Endothelial cell of umbilical vein (primary cell): ENCODE data around the gene FLNB. TPM values are rescaled to one million over a fixed set of nuclear protein-coding genes. Genes with fewer than 3 reads are reported as not detected.

Experiments
- BruUV-seq: library from RNA; stranded (reverse); fragments of 400-500 nt; replicated peaks from 2 replicates; lab custom pipeline; 2021; lab: Mats Ljungman, UMichigan
- CTCF ChIA-PET: fragments of 300-600, 350-600 bp; sonication (Branson Sonifier 250); formaldehyde crosslinking; loops from one replicate; lab custom pipeline; 2021; ENCODE audit warnings: antibody characterized with exemption, inconsistent platforms; lab: Charles Lee
- POLR2A ChIA-PET: fragments of 300-600, 350-600 bp; sonication (Branson Sonifier 250); formaldehyde crosslinking; loops from one replicate; lab custom pipeline; 2021; ENCODE audit warnings: antibody characterized with exemption, inconsistent platforms; lab: Charles Lee
- DNase-seq: peaks from one replicate; pipeline ENCODE4 v3.0.0-alpha.2; 2011; ENCODE audit warnings: low read depth, low spot score
- FAIRE-seq: peaks from 2 replicates; lab custom pipeline; 2011; peaks lifted over from hg19 to GRCh38; lab: Jason Lieb, UNC
- H2AFZ ChIP-seq: 2 replicates; pipeline ENCODE4 v1.6.0; 2012; ENCODE audit warnings: low read depth, low read length, control low read depth, inconsistent platforms
- H3K27ac ChIP-seq: 2 replicates; pipeline ENCODE4 v1.5.1; 2011; ENCODE audit warnings: low read depth, mild to moderate bottlenecking, control low read depth, low read length, moderate library complexity; ENCODE audit not compliant: insufficient read depth
- H3K27me3 ChIP-seq, 2 experiments: 2 replicates each; pipeline versions ENCODE4 v1.6.0 to v1.6.1; 2011; ENCODE audit warnings: low read length in 2 of 2, mixed read lengths in 1 of 2; ENCODE audit not compliant: control insufficient read depth in 2 of 2, insufficient read depth in 2 of 2
- H3K36me3 ChIP-seq, 2 experiments: 2 replicates in 1 of 2; 3 replicates in 1 of 2; pipeline ENCODE4 v1.5.1; 2011; ENCODE audit warnings: low read length in 2 of 2, mild to moderate bottlenecking in 1 of 2, moderate library complexity in 1 of 2; ENCODE audit not compliant: control insufficient read depth in 2 of 2, insufficient read depth in 2 of 2; ENCODE audit errors: extremely low read depth in 1 of 2
- H3K4me1 ChIP-seq: 3 replicates; pipeline ENCODE4 v1.5.1; 2011; ENCODE audit warnings: mild to moderate bottlenecking, low read length; ENCODE audit not compliant: control insufficient read depth, insufficient read depth; ENCODE audit errors: extremely low read depth
- H3K4me2 ChIP-seq: 2 replicates; pipeline ENCODE4 v1.6.1; 2011; ENCODE audit warnings: low read length, control low read depth, mixed read lengths; ENCODE audit not compliant: insufficient read depth
- H3K4me3 ChIP-seq, 3 experiments: fragments of 200-600 bp in 1 of 3; sonication (generic), shearing (Covaris generic) in 1 of 3; replicated peaks in 1 of 3; 2 replicates each; pipeline ENCODE4 v1.5.1; 2011 to 2016; ENCODE audit warnings: control low read depth in 3 of 3, low read length in 3 of 3, mild to moderate bottlenecking in 2 of 3, inconsistent platforms in 1 of 3, low read depth in 1 of 3, moderate library complexity in 1 of 3; ENCODE audit not compliant: insufficient read depth in 1 of 3
- H3K79me2 ChIP-seq: 2 replicates; pipeline ENCODE4 v1.6.0; 2012; ENCODE audit warnings: low read length, inconsistent platforms; ENCODE audit not compliant: control insufficient read depth, insufficient read depth
- H3K9ac ChIP-seq: replicated peaks from 2 replicates; pipeline ENCODE3; 2011; ENCODE audit warnings: low read length, control low read depth; ENCODE audit not compliant: insufficient read depth; ENCODE audit errors: extremely low read depth
- H3K9me1 ChIP-seq: replicated peaks from 3 replicates; pipeline ENCODE4 v1.6.0; 2011; ENCODE audit warnings: mild to moderate bottlenecking, low read length; ENCODE audit not compliant: control insufficient read depth, insufficient read depth; ENCODE audit errors: extremely low read depth
- H3K9me3 ChIP-seq: replicated peaks from 2 replicates; pipeline ENCODE4 v1.5.1; 2012; ENCODE audit warnings: low read length, inconsistent platforms; ENCODE audit not compliant: control insufficient read depth, insufficient read depth
- H4K20me1 ChIP-seq: replicated peaks from 2 replicates; pipeline ENCODE3; 2011; ENCODE audit warnings: mild to moderate bottlenecking, low read length; ENCODE audit not compliant: control insufficient read depth, insufficient read depth; ENCODE audit errors: extremely low read depth
- CTCF ChIP-seq, 2 donors: IDR thresholded peaks; 1 replicate in 1 of 2; 2 replicates in 1 of 2; pipeline ENCODE4 v1.5.1; 2011; ENCODE audit warnings: low read length in 2 of 2, mild to moderate bottlenecking in 2 of 2, moderate library complexity in 2 of 2, control low read depth in 1 of 2, inconsistent platforms in 1 of 2, low read depth in 1 of 2; ENCODE audit not compliant: insufficient read depth in 1 of 2; ENCODE audit errors: extremely low read depth in 1 of 2
- EZH2 ChIP-seq: IDR thresholded peaks from 2 replicates; pipeline ENCODE4 v1.6.1; 2012; ENCODE audit warnings: borderline replicate concordance, low read depth, mild to moderate bottlenecking, moderate library complexity, low read length, inconsistent platforms; ENCODE audit not compliant: severe bottlenecking
- FOS ChIP-seq: IDR thresholded peaks from 2 replicates; pipeline ENCODE4 v1.6.1; 2011; ENCODE audit warnings: mild to moderate bottlenecking, low read length, moderate library complexity, borderline replicate concordance; ENCODE audit not compliant: insufficient read depth
- GATA2 ChIP-seq: IDR thresholded peaks from 2 replicates; pipeline ENCODE4 v1.7.0; 2011; ENCODE audit warnings: low read depth, mild to moderate bottlenecking, moderate library complexity, mixed read lengths, low read length; ENCODE audit not compliant: insufficient read length, insufficient read depth
- JUN ChIP-seq: IDR thresholded peaks from 2 replicates; pipeline ENCODE4 v1.6.1; 2011; ENCODE audit warnings: borderline replicate concordance, low read depth; ENCODE audit not compliant: insufficient read length, insufficient read depth
- MYC ChIP-seq: IDR thresholded peaks from one replicate; pipeline ENCODE4 v1.6.1; 2011; ENCODE audit warnings: mild to moderate bottlenecking, low read depth, low read length
- POLR2A ChIP-seq: IDR thresholded peaks from 2 replicates; pipeline ENCODE4 v1.6.1; 2012; ENCODE audit warnings: low read depth, mild to moderate bottlenecking, control low read depth, low read length
- POLR2AphosphoS5 ChIP-seq: IDR thresholded peaks from 2 replicates; pipeline ENCODE4 v1.6.1; 2012; ENCODE audit warnings: low read depth, mild to moderate bottlenecking, control low read depth, low read length, moderate library complexity; ENCODE audit not compliant: insufficient read depth
- dilution Hi-C: fragments of 300-500 bp; cut with MboI; formaldehyde crosslinking; loops from one replicate; pipeline ENCODE4 v1.15.0; 2019; ENCODE audit warnings: low sequenced_read_pairs; ENCODE audit not compliant: extremely low pct_ligation_motif_present
- intact Hi-C: fragments of 100-400 bp; cut with micrococcal nuclease; formaldehyde crosslinking; loops from one replicate; pipeline ENCODE4 v1.10.0; 2022
- polyA plus RNA-seq, 4 experiments: library from polyadenylated mRNA; depleted of rRNA in 3 of 4; stranded (reverse) in 3 of 4; unstranded in 1 of 4; fragments of >200 nt; gene quantifications; 2 replicates each; pipeline versions ENCODE4 v1.2.1 to v1.2.3, GENCODE V29; 2011 to 2012; ENCODE audit warnings: missing spikeins in 1 of 4
- total RNA-seq: library from RNA; stranded (reverse); gene quantifications from 2 replicates; pipeline ENCODE4 v1.2.3, GENCODE V29; 2021
- TF ChIP-seq, protein P1 (sequence below): IDR thresholded peaks from 2 replicates; pipeline ENCODE4 v1.6.1; 2011; ENCODE audit not compliant: insufficient read depth, insufficient read length

FLNB gene
- total and polyA plus RNA-seq, 2 donors (not counting 3 experiments of a cell fraction or from before 2014, with no cell fraction given): 479 to 670 TPM

- Histone ChIP-seq H3K9me1 (no peaks in the 10 kb centered on the region), H3K4me1 (peaks cover 20% of the 10 kb centered on the region), H3K27me3 (no peaks in the 10 kb centered on the region), H4K20me1 (no peaks in the 10 kb centered on the region), H3K4me3 (no peak overlapping the region), H3K79me2 (peaks cover 94% of the 10 kb centered on the region), H3K27ac (no peak overlapping the region), H3K9ac (no peak overlapping the region), H3K4me2 (no peak overlapping the region), H3K9me3 (no peaks in the 10 kb centered on the region), H2AFZ (no peak overlapping the region), H3K36me3 (peaks cover 17 to 21% of the 10 kb centered on the region in 2 experiments)
- POLR2A ChIA-PET: no interaction called here
- FAIRE-seq (no peak), DNase-seq (no peak)
- intact Hi-C loops (no loop called here), dilution Hi-C loops (loop anchor here (10.0 kb wide), 1 partner anchor 64 kb away; no protein-coding TSS in a partner anchor)
- CTCF ChIA-PET: no interaction called here
- no peak for TF ChIP-seq EZH2
- TF ChIP-seq POLR2AphosphoS5: no peak
- no peak for TF ChIP-seq MYC
- no peak for TF ChIP-seq POLR2A
- TF ChIP-seq JUN: no peak
- no peak for TF ChIP-seq FOS
- TF ChIP-seq, protein P1, sequence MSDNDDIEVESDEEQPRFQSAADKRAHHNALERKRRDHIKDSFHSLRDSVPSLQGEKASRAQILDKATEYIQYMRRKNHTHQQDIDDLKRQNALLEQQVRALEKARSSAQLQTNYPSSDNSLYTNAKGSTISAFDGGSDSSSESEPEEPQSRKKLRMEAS: no peak
- TF ChIP-seq GATA2: no peak
- no peak for TF ChIP-seq CTCF (IDR thresholded peaks at IDR 0.05; ENCODE audit: extremely low read depth in 1 of 2, insufficient read depth in 1 of 2, low read depth in 1 of 2, low read length in 2 of 2)
- BruUV-seq: no TSS peak
Measured at GRCh38 chr3:58090351-58090750, 82.1 kb downstream of the FLNB start.
